Natural killer cell (primary cell): ENCODE data around the gene CDK3. TPM values are rescaled to one million over a fixed set of nuclear protein-coding genes. Genes with fewer than 3 reads are reported as not detected.
"Not testable (repeated sequence)": the region's sequence is repeated elsewhere in the genome, so short reads cannot be mapped to it uniquely, and the experiment has no call there.

Experiments
- ATAC-seq, 3 donors: fragments of 150-1000 bp in 2 of 3; fragments of 200-7000 bp in 1 of 3; cut with Tn5 transposase; 1 replicate in 1 of 3; 2 replicates in 2 of 3; pipeline ENCODE4 v1.10.0; 2021; ENCODE audit warnings: mild to moderate bottlenecking in 2 of 3, moderate library complexity in 2 of 3
- DNase-seq, 2 donors: peaks; one replicate each; pipeline versions ENCODE4 v3.0.0 to v3.0.0-alpha.2; 2013 to 2021; ENCODE audit warnings: mixed read lengths in 1 of 2
- H3K27ac ChIP-seq: one replicate; pipeline ENCODE4 v1.5.1; 2013; ENCODE audit warnings: mild to moderate bottlenecking, low read length
- H3K27me3 ChIP-seq: one replicate; pipeline ENCODE4 v1.6.1; 2013; ENCODE audit warnings: low read length; ENCODE audit not compliant: control insufficient read depth, insufficient read depth
- H3K36me3 ChIP-seq: one replicate; pipeline ENCODE4 v1.6.1; 2013; ENCODE audit warnings: low read length; ENCODE audit not compliant: control insufficient read depth, insufficient read depth
- H3K4me1 ChIP-seq: one replicate; pipeline ENCODE4 v1.6.1; 2013; ENCODE audit warnings: low read length; ENCODE audit not compliant: control insufficient read depth, insufficient read depth
- H3K4me3 ChIP-seq: one replicate; pipeline ENCODE4 v1.5.1; 2013; ENCODE audit warnings: low read length
- H3K9me3 ChIP-seq: one replicate; pipeline ENCODE4 v1.6.1; 2013; ENCODE audit warnings: low read length; ENCODE audit not compliant: control insufficient read depth, insufficient read depth
- H3K27ac Mint-ChIP-seq, 2 donors: one replicate each; pipeline ENCODE4 v1.8.0; 2022; ENCODE audit warnings: mild to moderate bottlenecking in 2 of 2, mixed read lengths in 2 of 2, moderate library complexity in 1 of 2
- H3K27me3 Mint-ChIP-seq, 2 donors: one replicate each; pipeline ENCODE4 v1.8.0; 2022; ENCODE audit warnings: low read depth in 2 of 2, mixed read lengths in 2 of 2
- H3K36me3 Mint-ChIP-seq: one replicate; pipeline ENCODE4 v1.8.0; 2022; ENCODE audit warnings: mixed read lengths
- H3K4me1 Mint-ChIP-seq, 2 donors: one replicate each; pipeline ENCODE4 v1.8.0; 2022; ENCODE audit warnings: mixed read lengths in 2 of 2
- H3K4me3 Mint-ChIP-seq: one replicate; pipeline ENCODE4 v1.8.0; 2022; ENCODE audit warnings: mild to moderate bottlenecking, moderate library complexity, mixed read lengths
- H3K9me3 Mint-ChIP-seq, 2 donors: one replicate each; pipeline ENCODE4 v1.8.0; 2022; ENCODE audit warnings: mixed read lengths in 2 of 2
- WGBS: methylation state at CpG from one replicate; pipeline ENCODE4 v1.1.7; 2013; ENCODE audit warnings: missing lambda C conversion rate; ENCODE audit not compliant: insufficient coverage; 5-methylcytosine and 5-hydroxymethylcytosine counted together
- intact Hi-C: fragments of 100-400 bp; cut with micrococcal nuclease; formaldehyde crosslinking; loops from one replicate; pipeline ENCODE4 v1.14.2; 2022
- total RNA-seq, 4 donors: library from RNA; stranded (reverse); fragments of 120-200 nt in 1 of 4; gene quantifications; one replicate each; pipeline versions ENCODE4 v1.2.3 to v1.2.4, GENCODE V29; 2013 to 2022
- TF ChIP-seq, protein P1 (sequence below): fragments of 200-600 bp; IDR thresholded peaks from one replicate; pipeline ENCODE4 v1.8.0; 2022; ENCODE audit warnings: antibody characterized with exemption

Gene CDK3
- total RNA-seq, 3 donors from 2014 or later (not counting 1 experiment from before 2014, with no cell fraction given), result 5.5 to 13.6 (median 13.5) TPM

- H3K36me3 Mint-ChIP-seq, result no peaks in the 10 kb centered on the region
- DNase-seq, result no peak
- Histone ChIP-seq H3K27ac (no peak overlapping the region), H3K9me3 (no peaks in the 10 kb centered on the region), H3K4me3 (no peak overlapping the region), H3K4me1 (peaks cover 3% of the 10 kb centered on the region), H3K27me3 (no peaks in the 10 kb centered on the region), H3K36me3 (peaks cover 17% of the 10 kb centered on the region)
- H3K9me3 Mint-ChIP-seq, result no peaks in the 10 kb centered on the region
- no peak overlapping the region for H3K4me3 Mint-ChIP-seq
- ATAC-seq, result no peak
- no peak overlapping the region for H3K27ac Mint-ChIP-seq
- TF ChIP-seq, protein P1, sequence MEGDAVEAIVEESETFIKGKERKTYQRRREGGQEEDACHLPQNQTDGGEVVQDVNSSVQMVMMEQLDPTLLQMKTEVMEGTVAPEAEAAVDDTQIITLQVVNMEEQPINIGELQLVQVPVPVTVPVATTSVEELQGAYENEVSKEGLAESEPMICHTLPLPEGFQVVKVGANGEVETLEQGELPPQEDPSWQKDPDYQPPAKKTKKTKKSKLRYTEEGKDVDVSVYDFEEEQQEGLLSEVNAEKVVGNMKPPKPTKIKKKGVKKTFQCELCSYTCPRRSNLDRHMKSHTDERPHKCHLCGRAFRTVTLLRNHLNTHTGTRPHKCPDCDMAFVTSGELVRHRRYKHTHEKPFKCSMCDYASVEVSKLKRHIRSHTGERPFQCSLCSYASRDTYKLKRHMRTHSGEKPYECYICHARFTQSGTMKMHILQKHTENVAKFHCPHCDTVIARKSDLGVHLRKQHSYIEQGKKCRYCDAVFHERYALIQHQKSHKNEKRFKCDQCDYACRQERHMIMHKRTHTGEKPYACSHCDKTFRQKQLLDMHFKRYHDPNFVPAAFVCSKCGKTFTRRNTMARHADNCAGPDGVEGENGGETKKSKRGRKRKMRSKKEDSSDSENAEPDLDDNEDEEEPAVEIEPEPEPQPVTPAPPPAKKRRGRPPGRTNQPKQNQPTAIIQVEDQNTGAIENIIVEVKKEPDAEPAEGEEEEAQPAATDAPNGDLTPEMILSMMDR, result no peak
- no peaks in the 10 kb centered on the region for H3K27me3 Mint-ChIP-seq
- intact Hi-C loops, result no loop called here
- WGBS, result 98% methylated on average over 10 of the region's 11 CpGs
- H3K4me1 Mint-ChIP-seq, result peaks cover 0 to 5% of the 10 kb centered on the region in 2 donors
Measured at GRCh38 chr17:75959839-75960511, 40.7 kb upstream of the CDK3 start.

GRCh38 chr17:75965468-75965867 lies 35.2 kb upstream of the CDK3 start:
- H3K4me3 ChIP-seq, result no peak overlapping the region
- H3K36me3 ChIP-seq, result peaks cover 2% of the 10 kb centered on the region
- no peak for ATAC-seq
- no peaks in the 10 kb centered on the region for H3K27me3 ChIP-seq
- no peaks in the 10 kb centered on the region for H3K27me3 Mint-ChIP-seq
- H3K9me3 ChIP-seq, result no peaks in the 10 kb centered on the region
- WGBS, result 97% methylated on average over 6 of the region's 6 CpGs
- no peak overlapping the region for H3K27ac ChIP-seq
- H3K4me1 ChIP-seq, result peaks cover 3% of the 10 kb centered on the region
- no peak overlapping the region for H3K4me3 Mint-ChIP-seq
- intact Hi-C loops, result no loop called here
- no peak for DNase-seq
- H3K27ac Mint-ChIP-seq, result no peak overlapping the region
- TF ChIP-seq, protein P1, result no peak
- peaks cover 0 to 6% of the 10 kb centered on the region in 2 donors for H3K4me1 Mint-ChIP-seq
- no peaks in the 10 kb centered on the region for H3K36me3 Mint-ChIP-seq
- H3K9me3 Mint-ChIP-seq, result no peaks in the 10 kb centered on the region

GRCh38 chr17:75969044-75969443 lies 31.6 kb upstream of the CDK3 start:
- H3K27me3 ChIP-seq, H3K27ac Mint-ChIP-seq, H3K9me3 ChIP-seq, H3K9me3 Mint-ChIP-seq, H3K27ac ChIP-seq, H3K4me1 Mint-ChIP-seq, H3K4me3 Mint-ChIP-seq, ATAC-seq, H3K36me3 Mint-ChIP-seq, intact Hi-C loops, H3K27me3 Mint-ChIP-seq, H3K4me1 ChIP-seq, H3K4me3 ChIP-seq, H3K36me3 ChIP-seq, DNase-seq: not testable (repeated sequence)
- WGBS, result 97% methylated on average over 8 of the region's 10 CpGs

GRCh38 chr17:75970011-75970523 lies 30.6 kb upstream of the CDK3 start:
- H3K9me3 ChIP-seq, result no peaks in the 10 kb centered on the region
- H3K9me3 Mint-ChIP-seq, result no peaks in the 10 kb centered on the region
- H3K36me3 ChIP-seq, result peaks cover 8% of the 10 kb centered on the region
- H3K27me3 ChIP-seq, result no peaks in the 10 kb centered on the region
- H3K36me3 Mint-ChIP-seq, result no peaks in the 10 kb centered on the region
- peaks cover 0 to 6% of the 10 kb centered on the region in 2 donors for H3K4me1 Mint-ChIP-seq
- TF ChIP-seq, protein P1, result no peak
- H3K27me3 Mint-ChIP-seq, result no peaks in the 10 kb centered on the region
- DNase-seq (no peak), ATAC-seq (no peak)
- H3K27ac ChIP-seq, result no peak overlapping the region
- H3K27ac Mint-ChIP-seq, result no peak overlapping the region
- intact Hi-C loops, result no loop called here
- H3K4me1 ChIP-seq, result no peaks in the 10 kb centered on the region
- WGBS, result 72% methylated on average over 4 of the region's 4 CpGs
- H3K4me3 Mint-ChIP-seq, result no peak overlapping the region
- H3K4me3 ChIP-seq, result no peak overlapping the region
